OCI-LY3 (cell line): Measurements from ENCODE around the gene EIF3K.

Source experiments
- H2AFZ ChIP-seq: fragments of 200-600, 300-600 bp; shearing (Covaris generic); 2 replicates; pipeline ENCODE4 v1.6.0; 2014; ENCODE audit warnings: antibody characterized with exemption, low read depth, low read length
- H3K27ac ChIP-seq: fragments of 200-600, 300-600 bp; sonication (generic); 2 replicates; pipeline ENCODE4 v1.5.1; 2014; ENCODE audit warnings: mild to moderate bottlenecking, low read length, moderate library complexity, mixed read lengths
- H3K27me3 ChIP-seq: fragments of 200-600, 300-600 bp; sonication (generic); 2 replicates; pipeline ENCODE4 v1.6.1; 2014; ENCODE audit warnings: low read depth, low read length, mixed read lengths
- H3K36me3 ChIP-seq: fragments of 200-600, 300-600 bp; sonication (generic); replicated peaks from 2 replicates; pipeline ENCODE3; 2014; ENCODE audit warnings: low read depth, low read length, mixed read lengths
- H3K4me1 ChIP-seq: fragments of 300-600, 200-600 bp; sonication (generic); 2 replicates; pipeline ENCODE4 v1.6.1; 2014; ENCODE audit warnings: low read length, mixed read lengths
- H3K4me2 ChIP-seq: fragments of 200-600, 300-600 bp; sonication (generic); 2 replicates; pipeline ENCODE4 v1.6.1; 2014; ENCODE audit warnings: low read length, mixed read lengths
- H3K4me3 ChIP-seq: fragments of 300-600, 200-600 bp; sonication (generic); 2 replicates; pipeline ENCODE4 v1.5.1; 2014; ENCODE audit warnings: antibody characterized with exemption, mild to moderate bottlenecking, low read length, moderate library complexity
- H3K79me2 ChIP-seq: fragments of 300-600, 200-600 bp; shearing (Covaris generic); 2 replicates; pipeline ENCODE4 v1.6.1; 2014; ENCODE audit warnings: mild to moderate bottlenecking, low read length, mixed read lengths
- H3K9ac ChIP-seq: fragments of 300-600, 200-600 bp; shearing (Covaris generic); 2 replicates; pipeline ENCODE4 v1.6.0; 2014; ENCODE audit warnings: mild to moderate bottlenecking, low read length, moderate library complexity
- H3K9me3 ChIP-seq: fragments of 200-600, 300-600 bp; shearing (Covaris generic); 2 replicates; pipeline ENCODE4 v1.6.1; 2014; ENCODE audit warnings: low read length, mixed read lengths; ENCODE audit not compliant: insufficient read depth
- H4K20me1 ChIP-seq: fragments of 200-600, 300-600 bp; sonication (generic); 2 replicates; pipeline ENCODE4 v1.6.1; 2016; ENCODE audit warnings: low read length, mixed read lengths; ENCODE audit not compliant: insufficient read depth
- CTCF ChIP-seq: fragments of 200-600, 300-600 bp; sonication (generic); IDR thresholded peaks from 2 replicates; pipeline ENCODE4 v1.5.1; 2014; ENCODE audit warnings: antibody characterized with exemption, low read length, low read depth
- EZH2phosphoT487 ChIP-seq: fragments of 200-600 bp; shearing (Covaris generic); IDR thresholded peaks from 2 replicates; pipeline ENCODE4 v1.6.1; 2018; ENCODE audit warnings: antibody characterized with exemption, mixed run types, low read depth

EIF3K gene

GRCh38 chr19:38678891-38679494 is 60.0 kb downstream of the EIF3K start:
- Histone ChIP-seq H3K27ac (no peak overlapping the region), H2AFZ (no peak overlapping the region), H3K4me2 (no peak overlapping the region), H3K9ac (no peak overlapping the region), H3K36me3 (peaks cover 34% of the 10 kb centered on the region), H3K4me3 (no peak overlapping the region), H3K79me2 (peaks cover 97% of the 10 kb centered on the region), H3K27me3 (no peaks in the 10 kb centered on the region), H3K4me1 (peaks cover 35% of the 10 kb centered on the region), H3K9me3 (no peaks in the 10 kb centered on the region), H4K20me1 (no peaks in the 10 kb centered on the region)
- no peak for TF ChIP-seq CTCF
- no peak for TF ChIP-seq EZH2phosphoT487

- H3K27me3 ChIP-seq: no peaks in the 10 kb centered on the region
- H3K4me2 ChIP-seq: no peak overlapping the region
- H4K20me1 ChIP-seq: no peaks in the 10 kb centered on the region
- H3K4me1 ChIP-seq: peaks cover 35% of the 10 kb centered on the region
- no peak overlapping the region for H3K9ac ChIP-seq
- H3K79me2 ChIP-seq: peaks cover 97% of the 10 kb centered on the region
- no peak overlapping the region for H3K27ac ChIP-seq
- H2AFZ ChIP-seq: no peak overlapping the region
- TF ChIP-seq EZH2phosphoT487 (no peak), CTCF (no peak)
- H3K9me3 ChIP-seq: no peaks in the 10 kb centered on the region
- peaks cover 34% of the 10 kb centered on the region for H3K36me3 ChIP-seq
- no peak overlapping the region for H3K4me3 ChIP-seq
Measured at GRCh38 chr19:38679839-38680238, 60.9 kb downstream of the EIF3K start.

- Histone ChIP-seq H3K9ac (no peak overlapping the region), H4K20me1 (no peaks in the 10 kb centered on the region), H3K4me1 (peaks cover 48% of the 10 kb centered on the region), H3K4me2 (no peak overlapping the region), H3K4me3 (no peak overlapping the region), H3K27me3 (no peaks in the 10 kb centered on the region), H3K79me2 (peaks cover 97% of the 10 kb centered on the region), H3K36me3 (peaks cover 19% of the 10 kb centered on the region), H3K27ac (peak overlapping the region; percentile 82; the same call in 1 of the 2 replicates), H3K9me3 (no peaks in the 10 kb centered on the region), H2AFZ (no peak overlapping the region)
- TF ChIP-seq CTCF: no peak
- TF ChIP-seq EZH2phosphoT487: no peak
Measured at GRCh38 chr19:38682195-38682867, 63.3 kb downstream of the EIF3K start.

GRCh38 chr19:38682872-38683392 is 63.9 kb downstream of the EIF3K start:
- no peak for TF ChIP-seq CTCF
- no peak for TF ChIP-seq EZH2phosphoT487
- Histone ChIP-seq H3K27me3 (no peaks in the 10 kb centered on the region), H3K27ac (peak overlapping the region; percentile 82), H3K79me2 (peaks cover 97% of the 10 kb centered on the region), H3K4me3 (no peak overlapping the region), H3K4me1 (peaks cover 54% of the 10 kb centered on the region), H4K20me1 (no peaks in the 10 kb centered on the region), H2AFZ (no peak overlapping the region), H3K9me3 (no peaks in the 10 kb centered on the region), H3K36me3 (peaks cover 23% of the 10 kb centered on the region), H3K9ac (peak overlapping the region; percentile 52; the same call in 1 of the 2 replicates), H3K4me2 (peak overlapping the region; percentile 72)
